ENCODE measurements around the gene APEX1. TPM values are rescaled to one million over a fixed set of nuclear protein-coding genes. Genes with fewer than 3 reads are reported as not detected.

APEX1 gene
- total and polyA plus RNA-seq, 9 donors, result 60.0 to 205 (median 182) TPM

GRCh38 chr14:20486684-20487395 lies 31.8 kb downstream of the APEX1 start:
- Histone ChIP-seq H3K27ac (ENCODE audit: low read length) (no peak overlapping the region), H3K27me3 (ENCODE audit: control insufficient read depth, insufficient read depth, low read length) (no peaks in the 10 kb centered on the region), H3K4me3 (ENCODE audit: low read length) (no peak overlapping the region), H3K4me1 (ENCODE audit: control insufficient read depth, insufficient read depth, low read length) (no peaks in the 10 kb centered on the region), H3K9me3 (replicated peaks; ENCODE audit: control insufficient read depth, low read depth, low read length) (no peaks in the 10 kb centered on the region), H3K36me3 (ENCODE audit: control insufficient read depth, insufficient read depth, low read length) (no peaks in the 10 kb centered on the region)
- DNase-seq, result peak; percentile 7
- 80% methylated on average over 8 of the region's 8 CpGs for WGBS (ENCODE audit: insufficient coverage)

- H3K4me1 ChIP-seq (ENCODE audit: control insufficient read depth, insufficient read depth, low read length), result no peaks in the 10 kb centered on the region
- no peak overlapping the region for H3K27ac ChIP-seq (ENCODE audit: low read length)
- no peak overlapping the region for H3K4me3 ChIP-seq (ENCODE audit: low read length)
- H3K27me3 ChIP-seq (ENCODE audit: control insufficient read depth, insufficient read depth, low read length), result no peaks in the 10 kb centered on the region
- H3K36me3 ChIP-seq (ENCODE audit: control insufficient read depth, insufficient read depth, low read length), result no peaks in the 10 kb centered on the region
- no peaks in the 10 kb centered on the region for H3K9me3 ChIP-seq (replicated peaks; ENCODE audit: control insufficient read depth, low read depth, low read length)
- no peak for DNase-seq
Measured at GRCh38 chr14:20487396-20487725, 32.3 kb downstream of the APEX1 start.

GRCh38 chr14:20489093-20489994 lies 34.3 kb downstream of the APEX1 start:
- Histone ChIP-seq H3K36me3 (ENCODE audit: control insufficient read depth, insufficient read depth, low read length) (no peaks in the 10 kb centered on the region), H3K4me3 (ENCODE audit: low read length) (no peak overlapping the region), H3K4me1 (ENCODE audit: control insufficient read depth, insufficient read depth, low read length) (no peaks in the 10 kb centered on the region), H3K27me3 (ENCODE audit: control insufficient read depth, insufficient read depth, low read length) (no peaks in the 10 kb centered on the region), H3K9me3 (replicated peaks; ENCODE audit: control insufficient read depth, low read depth, low read length) (no peaks in the 10 kb centered on the region), H3K27ac (ENCODE audit: low read length) (no peak overlapping the region)
- no peak for DNase-seq
- WGBS (ENCODE audit: insufficient coverage), result 54% methylated on average over 3 of the region's 6 CpGs

GRCh38 chr14:20490563-20490962 lies 35.5 kb downstream of the APEX1 start:
- no peak overlapping the region for H3K27ac ChIP-seq (ENCODE audit: low read length)
- no peaks in the 10 kb centered on the region for H3K36me3 ChIP-seq (ENCODE audit: control insufficient read depth, insufficient read depth, low read length)
- DNase-seq, result no peak
- H3K9me3 ChIP-seq (replicated peaks; ENCODE audit: control insufficient read depth, low read depth, low read length), result no peaks in the 10 kb centered on the region
- no peaks in the 10 kb centered on the region for H3K27me3 ChIP-seq (ENCODE audit: control insufficient read depth, insufficient read depth, low read length)
- H3K4me1 ChIP-seq (ENCODE audit: control insufficient read depth, insufficient read depth, low read length), result no peaks in the 10 kb centered on the region
- 61% methylated on average over 3 of the region's 6 CpGs for WGBS (ENCODE audit: insufficient coverage)
- no peak overlapping the region for H3K4me3 ChIP-seq (ENCODE audit: low read length)

GRCh38 chr14:20492486-20492885 lies 37.5 kb downstream of the APEX1 start:
- no CpG with 5 or more reads among the region's 4 CpGs for WGBS (ENCODE audit: insufficient coverage)
- DNase-seq, result no peak
- Histone ChIP-seq H3K36me3 (ENCODE audit: control insufficient read depth, insufficient read depth, low read length) (no peaks in the 10 kb centered on the region), H3K27me3 (ENCODE audit: control insufficient read depth, insufficient read depth, low read length) (no peaks in the 10 kb centered on the region), H3K4me3 (ENCODE audit: low read length) (no peak overlapping the region), H3K27ac (ENCODE audit: low read length) (no peak overlapping the region), H3K4me1 (ENCODE audit: control insufficient read depth, insufficient read depth, low read length) (no peaks in the 10 kb centered on the region), H3K9me3 (replicated peaks; ENCODE audit: control insufficient read depth, low read depth, low read length) (no peaks in the 10 kb centered on the region)

- no peak overlapping the region for H3K27ac ChIP-seq (ENCODE audit: low read length)
- H3K4me1 ChIP-seq (ENCODE audit: control insufficient read depth, insufficient read depth, low read length), result no peaks in the 10 kb centered on the region
- H3K27me3 ChIP-seq (ENCODE audit: control insufficient read depth, insufficient read depth, low read length), result no peaks in the 10 kb centered on the region
- no peak overlapping the region for H3K4me3 ChIP-seq (ENCODE audit: low read length)
- peak; percentile 56 for DNase-seq
- H3K9me3 ChIP-seq (replicated peaks; ENCODE audit: control insufficient read depth, low read depth, low read length), result no peaks in the 10 kb centered on the region
- WGBS (ENCODE audit: insufficient coverage), result no CpG with 5 or more reads among the region's 2 CpGs
- no peaks in the 10 kb centered on the region for H3K36me3 ChIP-seq (ENCODE audit: control insufficient read depth, insufficient read depth, low read length)
Measured at GRCh38 chr14:20493634-20494033, 38.6 kb downstream of the APEX1 start.

- no peak overlapping the region for H3K27ac ChIP-seq (ENCODE audit: low read length)
- H3K4me3 ChIP-seq (ENCODE audit: low read length), result no peak overlapping the region
- H3K27me3 ChIP-seq (ENCODE audit: control insufficient read depth, insufficient read depth, low read length), result no peaks in the 10 kb centered on the region
- no peak for DNase-seq
- H3K4me1 ChIP-seq (ENCODE audit: control insufficient read depth, insufficient read depth, low read length), result no peaks in the 10 kb centered on the region
- no peaks in the 10 kb centered on the region for H3K9me3 ChIP-seq (replicated peaks; ENCODE audit: control insufficient read depth, low read depth, low read length)
- H3K36me3 ChIP-seq (ENCODE audit: control insufficient read depth, insufficient read depth, low read length), result no peaks in the 10 kb centered on the region
- 80% methylated on average over 8 of the region's 8 CpGs for WGBS (ENCODE audit: insufficient coverage)
Measured at GRCh38 chr14:20494935-20495766, 40.1 kb downstream of the APEX1 start.

- no peaks in the 10 kb centered on the region for H3K36me3 ChIP-seq (ENCODE audit: control insufficient read depth, insufficient read depth, low read length)
- H3K27ac ChIP-seq (ENCODE audit: low read length), result peak overlapping the region; percentile 51
- WGBS (ENCODE audit: insufficient coverage), result 83% methylated on average over 1 of the region's 2 CpGs
- H3K27me3 ChIP-seq (ENCODE audit: control insufficient read depth, insufficient read depth, low read length), result no peaks in the 10 kb centered on the region
- no peaks in the 10 kb centered on the region for H3K4me1 ChIP-seq (ENCODE audit: control insufficient read depth, insufficient read depth, low read length)
- no peaks in the 10 kb centered on the region for H3K9me3 ChIP-seq (replicated peaks; ENCODE audit: control insufficient read depth, low read depth, low read length)
- no peak for DNase-seq
- no peak overlapping the region for H3K4me3 ChIP-seq (ENCODE audit: low read length)
Measured at GRCh38 chr14:20498622-20499021, 43.6 kb downstream of the APEX1 start.

GRCh38 chr14:20499108-20499507 lies 44.1 kb downstream of the APEX1 start:
- DNase-seq, result peak; percentile 35
- H3K4me1 ChIP-seq (ENCODE audit: control insufficient read depth, insufficient read depth, low read length), result no peaks in the 10 kb centered on the region
- 15% methylated on average over 3 of the region's 4 CpGs for WGBS (ENCODE audit: insufficient coverage)
- no peak overlapping the region for H3K4me3 ChIP-seq (ENCODE audit: low read length)
- no peak overlapping the region for H3K27ac ChIP-seq (ENCODE audit: low read length)
- no peaks in the 10 kb centered on the region for H3K27me3 ChIP-seq (ENCODE audit: control insufficient read depth, insufficient read depth, low read length)
- no peaks in the 10 kb centered on the region for H3K36me3 ChIP-seq (ENCODE audit: control insufficient read depth, insufficient read depth, low read length)
- H3K9me3 ChIP-seq (replicated peaks; ENCODE audit: control insufficient read depth, low read depth, low read length), result no peaks in the 10 kb centered on the region

- 55% methylated on average over 5 of the region's 5 CpGs for WGBS (ENCODE audit: insufficient coverage)
- no peaks in the 10 kb centered on the region for H3K9me3 ChIP-seq (replicated peaks; ENCODE audit: control insufficient read depth, low read depth, low read length)
- no peaks in the 10 kb centered on the region for H3K4me1 ChIP-seq (ENCODE audit: control insufficient read depth, insufficient read depth, low read length)
- peak overlapping the region; percentile 9 for H3K27ac ChIP-seq (ENCODE audit: low read length)
- H3K36me3 ChIP-seq (ENCODE audit: control insufficient read depth, insufficient read depth, low read length), result no peaks in the 10 kb centered on the region
- peak; percentile 57 for DNase-seq
- no peak overlapping the region for H3K4me3 ChIP-seq (ENCODE audit: low read length)
- H3K27me3 ChIP-seq (ENCODE audit: control insufficient read depth, insufficient read depth, low read length), result no peaks in the 10 kb centered on the region
Measured at GRCh38 chr14:20499881-20500280, 44.9 kb downstream of the APEX1 start.

Data from muscle of leg (tissue), 11 donors.